T-cell (primary cell): Measurements from ENCODE around the gene ZCCHC18. TPM values are rescaled to one million over a fixed set of nuclear protein-coding genes. Genes with fewer than 3 reads are reported as not detected.
A peak's percentile ranks its signal among the peaks of the same experiment; 100 is the strongest.

ENCODE experiments used
- ATAC-seq, 4 experiments: fragments of 200-7000 bp in 3 of 4; fragments of 150-1000 bp in 1 of 4; cut with Tn5 transposase; replicated peaks in 1 of 4; 1 replicate in 3 of 4; 2 replicates in 1 of 4; pipeline ENCODE4 v1.10.0; 2021; ENCODE audit warnings: moderate library complexity in 3 of 4, mild to moderate bottlenecking in 2 of 4, moderate number of reproducible peaks in 1 of 4
- CTCF ChIA-PET, 2 donors: fragments of 300-600 bp; sonication (Branson Sonifier 250); formaldehyde crosslinking; loops; one replicate each; lab custom pipeline; 2022; ENCODE audit warnings: antibody characterized with exemption in 2 of 2; lab: Charles Lee
- POLR2A ChIA-PET, 2 donors: fragments of 300-600 bp; sonication (Branson Sonifier 250); formaldehyde crosslinking; loops; one replicate each; lab custom pipeline; 2022; ENCODE audit warnings: antibody characterized with exemption in 2 of 2; lab: Charles Lee
- DNase-seq, 35 experiments: peaks; one replicate each; pipeline versions ENCODE4 v3.0.0 to v3.0.0-alpha.2; 2013 to 2023
- H3K27ac ChIP-seq: one replicate; pipeline ENCODE4 v1.5.1; 2013; ENCODE audit warnings: low read length
- H3K27me3 ChIP-seq, 2 experiments: replicated peaks in 1 of 2; 1 replicate in 1 of 2; 2 replicates in 1 of 2; pipeline versions ENCODE4 v1.6.1 to v1.7.0; 2013; ENCODE audit warnings: low read length in 1 of 2, mixed read lengths in 1 of 2; ENCODE audit not compliant: control insufficient read depth in 2 of 2, insufficient read depth in 2 of 2; ENCODE audit errors: extremely low read depth in 1 of 2
- H3K36me3 ChIP-seq, 2 donors: 1 replicate in 1 of 2; 2 replicates in 1 of 2; pipeline versions ENCODE4 v1.6.1 to v1.7.0; 2013; ENCODE audit warnings: low read length in 1 of 2; ENCODE audit not compliant: control insufficient read depth in 2 of 2, insufficient read depth in 1 of 2; ENCODE audit errors: extremely low read depth in 1 of 2
- H3K4me1 ChIP-seq, 2 experiments: 1 replicate in 1 of 2; 2 replicates in 1 of 2; pipeline versions ENCODE4 v1.6.1 to v1.7.0; 2013; ENCODE audit warnings: low read length in 2 of 2, mixed read lengths in 1 of 2; ENCODE audit not compliant: insufficient read depth in 2 of 2, control insufficient read depth in 1 of 2; ENCODE audit errors: extremely low read depth in 1 of 2
- H3K4me3 ChIP-seq, 2 donors: 1 replicate in 1 of 2; 2 replicates in 1 of 2; pipeline versions ENCODE4 v1.5.1 to v1.7.0; 2013; ENCODE audit warnings: mild to moderate bottlenecking in 2 of 2, low read length in 1 of 2, moderate library complexity in 1 of 2; ENCODE audit not compliant: control insufficient read depth in 1 of 2; ENCODE audit errors: extremely low read depth in 1 of 2
- H3K9me3 ChIP-seq: 2 replicates; pipeline ENCODE4 v1.7.0; 2013
- H3K27ac Mint-ChIP-seq, 2 donors: one replicate each; pipeline ENCODE4 v1.8.0; 2020 to 2021; ENCODE audit warnings: mild to moderate bottlenecking in 2 of 2, mixed read lengths in 2 of 2
- H3K27me3 Mint-ChIP-seq, 2 donors: one replicate each; pipeline ENCODE4 v1.8.0; 2021 to 2022; ENCODE audit warnings: mixed read lengths in 2 of 2
- H3K36me3 Mint-ChIP-seq: one replicate; pipeline ENCODE4 v1.8.0; 2021; ENCODE audit warnings: mixed read lengths
- H3K4me1 Mint-ChIP-seq, 3 donors: one replicate each; pipeline ENCODE4 v1.8.0; 2020 to 2022; ENCODE audit warnings: mixed read lengths in 3 of 3, mild to moderate bottlenecking in 1 of 3
- H3K4me3 Mint-ChIP-seq, 3 donors: one replicate each; pipeline ENCODE4 v1.8.0; 2020 to 2022; ENCODE audit warnings: mild to moderate bottlenecking in 3 of 3, mixed read lengths in 3 of 3, moderate library complexity in 3 of 3
- H3K9me3 Mint-ChIP-seq, 3 donors: one replicate each; pipeline ENCODE4 v1.8.0; 2020 to 2022; ENCODE audit warnings: mixed read lengths in 3 of 3
- WGBS: methylation state at CpG from one replicate; pipeline ENCODE4 v1.1.5; 2013; ENCODE audit warnings: missing lambda C conversion rate; ENCODE audit not compliant: insufficient coverage; 5-methylcytosine and 5-hydroxymethylcytosine counted together
- total RNA-seq, 35 experiments: library from RNA in 6 of 35; stranded (reverse) in 6 of 35; fragments of 120-200 nt in 1 of 35; gene quantifications; one replicate each; pipeline versions ENCODE4 v1.2.1 to v1.2.4 and lab custom pipeline; 2013 to 2026

Gene ZCCHC18
- total RNA-seq, 5 donors from 2014 or later (not counting 1 experiment from before 2014, with no cell fraction given) = 2.7 to 18.4 (median 10.3) TPM

DNA sequence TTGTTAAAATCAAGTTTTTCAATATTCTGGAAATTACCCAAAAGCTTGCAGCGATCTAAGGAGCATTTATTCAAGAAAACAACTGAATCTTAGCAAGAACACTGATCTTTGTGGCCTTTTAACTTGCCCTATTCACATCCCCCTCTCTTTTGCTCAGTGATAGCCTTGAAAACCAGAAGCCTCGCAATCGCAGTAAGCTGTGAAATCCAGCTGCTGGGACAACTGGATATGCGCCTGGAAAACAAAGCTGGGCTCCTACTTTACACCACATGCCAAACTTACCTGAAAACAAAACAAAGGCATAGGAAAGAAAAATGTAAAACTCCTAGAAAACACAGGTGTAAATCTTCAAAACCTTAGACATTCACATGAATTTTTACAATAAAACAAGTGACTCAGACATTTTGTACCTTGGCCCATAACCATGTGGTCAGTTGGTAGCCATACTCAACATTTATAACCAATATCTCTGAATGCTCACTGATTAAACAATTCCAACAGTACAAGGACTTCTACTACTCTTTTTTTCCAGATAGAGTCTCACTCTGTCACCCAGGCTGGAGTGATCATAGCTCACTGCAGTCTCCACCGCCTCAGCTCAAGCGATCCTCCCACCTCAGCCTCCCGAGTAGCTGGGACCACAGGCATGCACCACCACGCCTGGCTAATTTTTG lies 28.9 kb downstream of the ZCCHC18 start:
- Histone ChIP-seq H3K27me3 (no peaks in the 10 kb centered on the region), H3K27ac (no peak overlapping the region), H3K36me3 (peaks cover 0 to 2% of the 10 kb centered on the region in 2 donors), H3K4me3 (no peak overlapping the region), H3K9me3 (no peaks in the 10 kb centered on the region), H3K4me1 (peaks cover 0 to 3% of the 10 kb centered on the region in 2 experiments)
- no peak for DNase-seq
- Mint-ChIP-seq H3K27me3 (no peaks in the 10 kb centered on the region), H3K9me3 (no peaks in the 10 kb centered on the region), H3K4me1 (peaks cover 28 to 37% (median 33%) of the 10 kb centered on the region in 3 donors), H3K4me3 (no peak overlapping the region), H3K36me3 (peaks cover 9% of the 10 kb centered on the region), H3K27ac (peak overlapping the region in 1 of 2 donors; percentile 16)
- no CpG with 5 or more reads among the region's 8 CpGs for WGBS
- ChIA-PET CTCF (no interaction called here), POLR2A (no interaction called here)
- no peak for ATAC-seq

DNA sequence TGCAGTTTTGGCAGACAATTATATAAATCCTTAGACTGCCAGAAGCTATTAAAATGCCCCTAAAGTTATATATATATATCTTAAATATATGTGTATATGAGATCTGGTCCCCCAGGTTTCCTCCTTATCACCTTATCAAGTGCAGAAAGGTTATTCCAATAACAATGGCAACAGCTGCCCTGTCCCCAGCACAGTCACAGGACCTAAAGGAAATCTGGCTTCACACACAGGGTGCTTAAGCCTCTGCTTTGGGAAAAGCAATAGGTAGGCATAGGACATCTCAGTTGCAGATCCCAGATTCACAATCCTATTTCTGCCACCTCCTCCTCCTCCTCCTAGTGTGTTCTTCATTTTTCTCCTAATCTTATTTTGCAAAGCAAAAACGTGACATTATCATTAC lies 38.7 kb downstream of the ZCCHC18 start:
- Mint-ChIP-seq H3K27ac (no peak overlapping the region), H3K9me3 (no peaks in the 10 kb centered on the region), H3K36me3 (peaks cover 2% of the 10 kb centered on the region), H3K4me1 (peaks cover 10 to 22% (median 10%) of the 10 kb centered on the region in 3 donors), H3K4me3 (no peak overlapping the region), H3K27me3 (peaks cover 0 to 5% of the 10 kb centered on the region in 2 donors)
- H3K27me3 ChIP-seq = no peaks in the 10 kb centered on the region
- DNase-seq = no peak
- H3K4me1 ChIP-seq = peaks cover 0 to 10% of the 10 kb centered on the region in 2 experiments
- no peaks in the 10 kb centered on the region for H3K9me3 ChIP-seq
- no peak overlapping the region for H3K27ac ChIP-seq
- WGBS = no CpG with 5 or more reads among the region's 1 CpG
- H3K4me3 ChIP-seq = no peak overlapping the region
- POLR2A ChIA-PET = no interaction called here
- CTCF ChIA-PET = no interaction called here
- no peak for ATAC-seq
- no peaks in the 10 kb centered on the region for H3K36me3 ChIP-seq

DNA sequence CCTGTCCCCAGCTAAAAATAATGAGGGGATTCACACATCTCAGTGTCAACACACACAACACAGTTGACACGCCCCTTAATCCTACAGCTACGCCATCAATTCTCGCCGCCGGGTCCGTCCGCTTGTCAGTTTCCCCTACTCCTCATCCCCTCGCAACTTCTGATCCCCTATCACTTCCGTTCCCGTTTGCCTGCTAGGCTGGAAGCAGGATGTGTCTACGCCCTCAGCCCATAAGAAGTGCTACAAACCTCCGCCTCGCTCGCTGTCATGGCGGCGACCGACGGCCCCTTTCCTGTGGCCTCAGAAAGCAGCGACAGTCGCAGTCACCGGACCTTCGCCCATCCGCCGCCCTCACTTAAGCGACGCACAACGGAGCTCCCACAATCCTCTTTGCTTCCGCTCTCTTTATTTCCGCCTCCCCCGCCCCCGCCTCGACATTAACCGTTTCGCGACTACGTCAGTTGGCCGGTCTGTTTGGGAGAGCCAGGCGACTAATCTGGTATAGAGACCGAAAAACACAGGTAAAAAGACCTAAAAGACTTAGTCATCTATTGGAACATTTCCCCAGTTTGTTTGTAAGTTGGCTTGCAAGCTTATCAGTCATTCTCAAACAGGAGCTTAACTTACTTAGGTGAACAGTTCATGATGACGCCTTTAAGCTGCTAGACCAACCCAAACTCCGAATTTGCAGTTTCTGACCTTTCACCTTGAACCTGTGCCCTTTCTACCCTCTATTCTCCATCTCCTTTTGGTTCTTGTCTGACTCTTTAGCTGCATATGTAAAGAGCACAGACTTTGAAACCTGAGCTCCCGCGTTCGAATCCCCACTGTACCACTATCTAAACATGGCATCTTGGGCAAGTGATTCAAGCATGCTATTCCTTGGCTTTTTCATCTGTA lies 44.6 kb downstream of the ZCCHC18 start, which contains the start of gene SLC25A53:
TSS of gene SLC25A53 (minus strand) at position 380 of the 900 bp plus-strand sequence. CDS start 51,752 bp downstream, outside the sequence.
- Histone ChIP-seq H3K9me3 (no peaks in the 10 kb centered on the region), H3K27ac (peak within 1 kb of the TSS; percentile 96), H3K27me3 (no peaks in the 10 kb centered on the region), H3K4me3 (peak within 1 kb of the TSS; percentile 69 to 76), H3K4me1 (peaks cover 2 to 15% of the 10 kb centered on the region in 2 experiments), H3K36me3 (no peaks in the 10 kb centered on the region)
- H3K27ac Mint-ChIP-seq = peak within 1 kb of the TSS; percentile 98 to 100
- ChIA-PET POLR2A (interaction anchor here (1.0 to 1.7 kb wide), 5 partner anchors 9 to 471 kb away, joined by 4 to 9 read pairs (median 4); partner anchors contain the start of genes FAM199X (in 2 of the 2) and ZCCHC18 (in 1 of the 2)), CTCF (interaction anchor here in 1 of 2 donors (0.6 to 1.8 kb wide), 8 partner anchors 9 to 470 kb away, joined by 3 to 22 read pairs (median 6); partner anchors contain the start of gene FAM199X)
- DNase-seq (peak; percentile 52 to 85 (median 68)), ATAC-seq (peak; percentile 84 to 86 (median 86))
- WGBS = 0% methylated on average over 22 of the region's 44 CpGs
- H3K4me1 Mint-ChIP-seq = peaks cover 11 to 25% (median 13%) of the 10 kb centered on the region in 3 donors
- peak within 1 kb of the TSS; percentile 93 to 100 (median 95) for H3K4me3 Mint-ChIP-seq
- no peaks in the 10 kb centered on the region for H3K9me3 Mint-ChIP-seq
- H3K36me3 Mint-ChIP-seq = no peaks in the 10 kb centered on the region
- H3K27me3 Mint-ChIP-seq = peaks cover 0 to 9% of the 10 kb centered on the region in 2 donors

Other genes starting within 250 kb of the ZCCHC18 start
- gene TMSB15B, start 149.9 kb upstream of the ZCCHC18 start, total RNA-seq = 1 to 10 TPM; 4.1 to 9.1 (median 5.0) TPM
- gene H2BW1, start 98.8 kb upstream of the ZCCHC18 start, total RNA-seq = not detected
- not detected for gene H2BW2, start 72.6 kb upstream of the ZCCHC18 start, total RNA-seq
- 1 to 10 TPM; 2.1 to 3.5 (median 2.7) TPM for gene TMSB15C, start 36.3 kb upstream of the ZCCHC18 start, total RNA-seq
- gene SLC25A53, start 44.5 kb downstream of the ZCCHC18 start, total RNA-seq = 10 to 100 TPM; 10.1 to 20.2 (median 16.2) TPM
- 10 to 100 TPM; 15.3 to 17.2 (median 16.2) TPM for gene FAM199X, start 53.9 kb downstream of the ZCCHC18 start, total RNA-seq
- not detected for gene ESX1, start 142.4 kb downstream of the ZCCHC18 start, total RNA-seq